HAP-1 (cell line): ENCODE measurements around the gene PSMF1.

ENCODE experiments used
- DNase-seq, 2 experiments: peaks; one replicate each; pipeline ENCODE4 v3.0.0-alpha.2; 2016 to 2020; ENCODE audit warnings: low spot score in 2 of 2
- H3K27me3 ChIP-seq: fragments of 250-450 bp; sonication (Bioruptor Pico); 2 replicates; pipeline ENCODE4 v1.5.1; 2020; ENCODE audit warnings: low read depth, mild to moderate bottlenecking, moderate library complexity
- H3K36me3 ChIP-seq: fragments of 250-450 bp; sonication (Bioruptor Pico); replicated peaks from 2 replicates; pipeline ENCODE4 v1.5.1; 2020; ENCODE audit warnings: mild to moderate bottlenecking
- H3K4me1 ChIP-seq: fragments of 250-450 bp; sonication (Bioruptor Pico); 2 replicates; pipeline ENCODE4 v1.5.1; 2020; ENCODE audit warnings: mild to moderate bottlenecking
- H3K4me3 ChIP-seq: fragments of 250-450 bp; sonication (Bioruptor Pico); 2 replicates; pipeline ENCODE4 v1.5.1; 2020; ENCODE audit warnings: mild to moderate bottlenecking, moderate library complexity
- H3K9me3 ChIP-seq: fragments of 250-450 bp; sonication (Bioruptor Pico); 2 replicates; pipeline ENCODE4 v1.5.1; 2020; ENCODE audit warnings: mild to moderate bottlenecking, moderate library complexity
- in situ Hi-C: fragments of 300-500 bp; cut with MboI; formaldehyde crosslinking; loops from 3 replicates; pipeline ENCODE4 v1.14.3; 2020; ENCODE audit warnings: low sequenced_read_pairs, inconsistent platforms, mixed read lengths

PSMF1 gene, protein sequence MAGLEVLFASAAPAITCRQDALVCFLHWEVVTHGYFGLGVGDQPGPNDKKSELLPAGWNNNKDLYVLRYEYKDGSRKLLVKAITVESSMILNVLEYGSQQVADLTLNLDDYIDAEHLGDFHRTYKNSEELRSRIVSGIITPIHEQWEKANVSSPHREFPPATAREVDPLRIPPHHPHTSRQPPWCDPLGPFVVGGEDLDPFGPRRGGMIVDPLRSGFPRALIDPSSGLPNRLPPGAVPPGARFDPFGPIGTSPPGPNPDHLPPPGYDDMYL

GRCh38 chr20:1118336-1119127, at the start of gene PSMF1:
TSS of gene PSMF1 (plus strand) at chr20:1118602. CDS start at chr20:1118774, 172 bp downstream.
- H3K9me3 ChIP-seq: no peaks in the 10 kb centered on the region
- peaks cover 4% of the 10 kb centered on the region; the same call in 1 of the 2 replicates for H3K4me1 ChIP-seq
- DNase-seq: peak; percentile 82 to 95
- H3K27me3 ChIP-seq: no peaks in the 10 kb centered on the region
- peaks cover 15% of the 10 kb centered on the region for H3K36me3 ChIP-seq
- H3K4me3 ChIP-seq: peak within 1 kb of the TSS; percentile 99
- in situ Hi-C loops: loop anchor here (25.0 kb wide), 1 partner anchor 344 kb away; the partner anchor contains the start of gene NSFL1C

DNA sequence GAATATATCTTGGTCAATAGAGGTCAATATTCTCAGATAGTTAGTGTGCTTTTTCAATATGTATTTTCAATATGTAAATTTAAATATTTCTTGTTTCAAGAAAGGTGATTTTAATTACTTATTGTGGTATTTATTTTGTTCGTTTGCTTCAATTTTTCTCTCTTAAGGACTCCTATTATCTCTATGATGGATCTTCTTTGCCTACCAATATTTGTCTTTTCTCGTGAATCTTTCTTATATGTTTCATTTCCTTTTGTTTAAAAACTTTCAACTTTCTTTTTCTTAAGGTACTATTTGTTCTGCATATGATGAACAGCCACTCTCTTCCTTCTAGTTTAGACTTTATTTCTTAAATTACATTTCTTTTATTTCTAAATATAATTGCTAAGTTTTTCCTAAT, 46.1 kb upstream of the PSMF1 start:
- in situ Hi-C loops: no loop called here
- peaks cover 5% of the 10 kb centered on the region for H3K27me3 ChIP-seq

GRCh38 chr20:1075616-1076015, 42.8 kb upstream of the PSMF1 start:
- Histone ChIP-seq H3K4me1 (no peaks in the 10 kb centered on the region), H3K27me3 (no peaks in the 10 kb centered on the region), H3K9me3 (no peaks in the 10 kb centered on the region), H3K4me3 (no peak overlapping the region), H3K36me3 (no peaks in the 10 kb centered on the region)
- in situ Hi-C loops: no loop called here
- DNase-seq: peak in 1 of 2 experiments; percentile 31

More for the DNA sequence above, 46.1 kb upstream of the PSMF1 start:
- H3K36me3 ChIP-seq: no peaks in the 10 kb centered on the region
- H3K4me1 ChIP-seq: no peaks in the 10 kb centered on the region
- DNase-seq: no peak
- no peak overlapping the region for H3K4me3 ChIP-seq
- H3K9me3 ChIP-seq: no peaks in the 10 kb centered on the region

- Histone ChIP-seq H3K36me3 (no peaks in the 10 kb centered on the region), H3K4me3 (no peak overlapping the region), H3K9me3 (no peaks in the 10 kb centered on the region), H3K27me3 (no peaks in the 10 kb centered on the region), H3K4me1 (no peaks in the 10 kb centered on the region)
- in situ Hi-C loops: no loop called here
- DNase-seq: no peak
Measured at GRCh38 chr20:1081891-1082290, 36.5 kb upstream of the PSMF1 start.

GRCh38 chr20:1083431-1084080, 34.8 kb upstream of the PSMF1 start:
- Histone ChIP-seq H3K36me3 (no peaks in the 10 kb centered on the region), H3K9me3 (no peaks in the 10 kb centered on the region), H3K27me3 (no peaks in the 10 kb centered on the region), H3K4me3 (no peak overlapping the region), H3K4me1 (no peaks in the 10 kb centered on the region)
- in situ Hi-C loops: no loop called here
- no peak for DNase-seq

DNA sequence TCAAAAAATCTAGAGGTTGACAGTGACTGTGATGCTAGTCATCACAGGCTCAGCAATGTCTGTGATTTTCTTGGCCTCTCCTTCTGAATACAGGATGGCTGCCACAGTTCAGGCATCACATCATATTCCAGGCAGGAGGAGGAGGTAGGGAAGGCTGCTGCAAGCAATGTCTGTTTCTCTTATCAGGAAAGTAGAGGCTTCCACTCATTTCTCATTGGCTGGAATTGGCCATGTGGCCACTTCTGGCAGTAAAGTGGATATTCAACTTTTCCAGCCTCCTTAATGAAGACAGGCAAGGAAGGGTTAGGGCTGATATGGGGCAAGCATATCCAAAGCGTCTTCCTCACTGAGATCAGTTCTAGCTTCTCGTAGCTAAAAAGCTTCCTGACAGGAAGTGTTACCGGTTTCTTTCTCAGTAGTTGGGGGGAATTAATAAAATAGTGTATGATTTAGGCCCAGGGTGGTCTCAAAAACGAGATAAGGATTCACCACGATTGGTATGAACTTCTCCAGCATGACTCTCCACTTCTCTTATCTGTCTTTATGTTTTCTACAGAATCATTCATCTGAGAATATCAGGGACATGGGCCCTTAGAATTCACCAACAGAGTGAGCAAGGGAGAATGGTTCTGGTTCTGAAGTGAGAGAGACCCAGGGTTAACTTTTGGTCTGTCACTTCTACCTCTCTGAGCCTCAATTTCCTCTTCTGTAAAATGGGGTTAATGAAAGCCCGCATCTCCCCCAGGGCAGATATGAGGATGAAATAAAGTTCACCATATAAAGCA, 32.7 kb upstream of the PSMF1 start:
- no peak for DNase-seq
- H3K4me3 ChIP-seq: no peak overlapping the region
- no peaks in the 10 kb centered on the region for H3K27me3 ChIP-seq
- in situ Hi-C loops: no loop called here
- H3K9me3 ChIP-seq: no peaks in the 10 kb centered on the region
- no peaks in the 10 kb centered on the region for H3K36me3 ChIP-seq
- no peaks in the 10 kb centered on the region for H3K4me1 ChIP-seq

- in situ Hi-C loops: no loop called here
- Histone ChIP-seq H3K36me3 (no peaks in the 10 kb centered on the region), H3K9me3 (no peaks in the 10 kb centered on the region), H3K4me1 (no peaks in the 10 kb centered on the region), H3K27me3 (no peaks in the 10 kb centered on the region), H3K4me3 (no peak overlapping the region)
- DNase-seq: no peak
Measured at GRCh38 chr20:1086277-1087213, 31.9 kb upstream of the PSMF1 start.

- no peaks in the 10 kb centered on the region for H3K4me1 ChIP-seq
- H3K4me3 ChIP-seq: no peak overlapping the region
- no peak for DNase-seq
- in situ Hi-C loops: no loop called here
- no peaks in the 10 kb centered on the region for H3K9me3 ChIP-seq
- no peaks in the 10 kb centered on the region for H3K27me3 ChIP-seq
- H3K36me3 ChIP-seq: no peaks in the 10 kb centered on the region
Measured at GRCh38 chr20:1087311-1087905, 31.0 kb upstream of the PSMF1 start.

DNA sequence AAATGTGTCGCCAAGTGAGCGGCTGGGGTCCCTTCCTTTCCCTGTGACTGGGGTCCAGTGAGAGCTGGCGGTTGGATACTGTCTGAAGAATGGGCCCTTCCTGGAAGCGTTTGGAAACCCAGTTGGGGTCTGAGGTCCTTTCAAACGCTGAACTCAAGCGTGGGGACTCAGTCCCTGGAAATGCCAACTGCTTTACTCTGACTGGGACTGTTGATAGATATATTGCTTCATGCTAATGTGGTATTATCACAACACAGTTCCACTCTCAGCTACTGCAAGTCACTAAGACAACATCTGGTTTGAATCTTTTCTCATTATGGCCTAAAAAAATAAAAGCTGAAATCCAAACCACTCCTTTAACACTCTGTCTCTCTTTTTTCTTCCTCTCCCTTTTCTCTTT, 23.7 kb upstream of the PSMF1 start:
- H3K36me3 ChIP-seq: no peaks in the 10 kb centered on the region
- no peak for DNase-seq
- H3K27me3 ChIP-seq: 0 out of 2 replicates have a peak, but pooled peaks cover 2% of the 10 kb centered on the region
- no peaks in the 10 kb centered on the region for H3K4me1 ChIP-seq
- H3K9me3 ChIP-seq: no peaks in the 10 kb centered on the region
- H3K4me3 ChIP-seq: no peak overlapping the region
- in situ Hi-C loops: no loop called here

DNA sequence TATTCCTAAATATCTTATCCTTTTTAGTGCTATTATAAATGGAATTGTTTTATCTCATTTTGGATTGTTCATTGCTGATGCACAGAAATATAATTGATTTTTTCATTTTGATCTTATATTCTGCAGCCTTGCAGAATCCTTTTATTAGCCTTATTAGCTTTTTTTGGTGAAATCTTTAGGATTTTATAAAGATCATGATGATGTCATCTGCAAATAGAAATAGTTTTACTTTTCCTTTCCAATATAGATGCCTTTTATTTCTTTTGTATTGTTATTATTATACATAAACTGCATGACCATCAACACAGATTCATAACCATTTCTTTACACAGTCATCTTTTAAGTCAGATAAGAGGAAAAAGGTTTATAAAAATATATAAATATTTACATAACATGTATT, 16.9 kb upstream of the PSMF1 start:
- no peak for DNase-seq
- in situ Hi-C loops: loop anchor here (10.0 to 25.0 kb wide), 2 partner anchors 287 to 361 kb away; partner anchors contain the start of gene NSFL1C
- H3K27me3 ChIP-seq: 0 out of 2 replicates have a peak, but pooled peaks cover 2% of the 10 kb centered on the region
- no peaks in the 10 kb centered on the region for H3K36me3 ChIP-seq
- H3K4me1 ChIP-seq: no peaks in the 10 kb centered on the region
- H3K4me3 ChIP-seq: no peak overlapping the region
- H3K9me3 ChIP-seq: no peaks in the 10 kb centered on the region

GRCh38 chr20:1102016-1102415, 16.4 kb upstream of the PSMF1 start:
- in situ Hi-C loops: loop anchor here (10.0 to 25.0 kb wide), 2 partner anchors 287 to 360 kb away; partner anchors contain the start of gene NSFL1C
- no peak for DNase-seq
- no peaks in the 10 kb centered on the region for H3K36me3 ChIP-seq

DNA sequence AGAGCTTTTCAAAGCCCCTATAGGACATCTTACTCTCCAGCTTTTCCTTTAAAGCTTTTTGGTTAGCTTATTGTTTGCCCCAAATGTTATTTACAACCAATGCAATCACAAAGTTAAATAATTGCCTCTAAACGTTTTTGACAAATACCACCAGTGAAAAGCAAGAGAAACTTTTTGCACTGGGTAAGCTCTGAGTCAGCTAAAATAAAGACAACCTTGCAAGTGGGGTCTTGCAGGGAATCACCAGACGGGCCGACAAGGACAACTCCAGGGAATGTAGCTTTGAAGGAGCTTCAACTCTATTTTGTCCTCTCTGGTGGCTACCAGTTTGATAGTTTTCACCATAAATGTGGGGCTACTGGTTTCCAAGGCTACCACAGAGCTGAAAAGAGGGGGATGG, 14.7 kb upstream of the PSMF1 start:
- DNase-seq: no peak
- Histone ChIP-seq H3K4me1 (no peaks in the 10 kb centered on the region), H3K4me3 (no peak overlapping the region), H3K9me3 (no peaks in the 10 kb centered on the region), H3K27me3 (0 out of 2 replicates have a peak, but pooled peaks cover 2% of the 10 kb centered on the region), H3K36me3 (no peaks in the 10 kb centered on the region)
- in situ Hi-C loops: loop anchor here (10.0 to 25.0 kb wide), 2 partner anchors 289 to 359 kb away; partner anchors contain the start of gene NSFL1C

More at GRCh38 chr20:1102016-1102415, 16.4 kb upstream of the PSMF1 start:
- Histone ChIP-seq H3K27me3 (0 out of 2 replicates have a peak, but pooled peaks cover 2% of the 10 kb centered on the region), H3K4me1 (no peaks in the 10 kb centered on the region), H3K9me3 (no peaks in the 10 kb centered on the region), H3K4me3 (no peak overlapping the region)
